H9 (cell line): Measurements from ENCODE around the gene EFHD2. TPM values are rescaled to one million over a fixed set of nuclear protein-coding genes. Genes with fewer than 3 reads are reported as not detected.

ENCODE experiments used
- DNase-seq: peaks from one replicate; pipeline ENCODE4 v3.0.0-alpha.2; 2017
- H2AFZ ChIP-seq: one replicate; pipeline ENCODE4 v1.6.1; 2013; ENCODE audit warnings: mild to moderate bottlenecking, low read length, control low read depth, moderate library complexity
- H2AK5ac ChIP-seq: 2 replicates; pipeline ENCODE4 v1.6.1; 2013; ENCODE audit warnings: low read length, control low read depth, mixed read lengths; ENCODE audit not compliant: insufficient read length
- H2BK120ac ChIP-seq: one replicate; pipeline ENCODE4 v1.6.1; 2013; ENCODE audit warnings: low read depth, mild to moderate bottlenecking, low read length, control low read depth, inconsistent platforms; ENCODE audit not compliant: poor library complexity, severe bottlenecking
- H2BK12ac ChIP-seq: 2 replicates; pipeline ENCODE4 v1.6.1; 2013; ENCODE audit warnings: low read length, control low read depth, mixed read lengths, low read depth; ENCODE audit not compliant: insufficient read length
- H2BK15ac ChIP-seq: 2 replicates; pipeline ENCODE4 v1.6.1; 2013; ENCODE audit warnings: low read depth, low read length, control low read depth
- H2BK20ac ChIP-seq: one replicate; pipeline ENCODE4 v1.6.1; 2013; ENCODE audit warnings: low read depth, mild to moderate bottlenecking, low read length, control low read depth, inconsistent platforms; ENCODE audit not compliant: poor library complexity, severe bottlenecking
- H2BK5ac ChIP-seq: 2 replicates; pipeline ENCODE4 v1.6.1; 2013; ENCODE audit warnings: low read length, control low read depth, mixed read lengths; ENCODE audit not compliant: insufficient read length
- H3K14ac ChIP-seq: 2 replicates; pipeline ENCODE4 v1.6.1; 2013; ENCODE audit warnings: low read length, control low read depth; ENCODE audit not compliant: insufficient read depth
- H3K18ac ChIP-seq: 2 replicates; pipeline ENCODE4 v1.6.1; 2013; ENCODE audit warnings: low read depth, mild to moderate bottlenecking, mixed read lengths, low read length, control low read depth; ENCODE audit not compliant: insufficient read length
- H3K23ac ChIP-seq: 2 replicates; pipeline ENCODE4 v1.6.1; 2013; ENCODE audit warnings: low read length, control low read depth, mixed read lengths, low read depth; ENCODE audit not compliant: insufficient read length
- H3K23me2 ChIP-seq: 2 replicates; pipeline ENCODE4 v1.6.1; 2013; ENCODE audit warnings: low read depth, mild to moderate bottlenecking, mixed read lengths, low read length, control low read depth; ENCODE audit not compliant: insufficient read length, poor library complexity, severe bottlenecking
- H3K27ac ChIP-seq: 2 replicates; pipeline ENCODE4 v1.5.1; 2013; ENCODE audit warnings: low read length, control low read depth, mixed read lengths, low read depth; ENCODE audit not compliant: insufficient read length
- H3K27me3 ChIP-seq: 2 replicates; pipeline ENCODE4 v1.6.1; 2013; ENCODE audit warnings: low read length, control low read depth, inconsistent platforms; ENCODE audit not compliant: insufficient read depth
- H3K4ac ChIP-seq: 2 replicates; pipeline ENCODE4 v1.6.1; 2013; ENCODE audit warnings: low read depth, mild to moderate bottlenecking, control low read depth, inconsistent platforms, low read length, moderate library complexity
- H3K4me1 ChIP-seq: 2 replicates; pipeline ENCODE4 v1.6.1; 2013; ENCODE audit warnings: low read length, control low read depth, inconsistent platforms; ENCODE audit not compliant: insufficient read depth
- H3K4me2 ChIP-seq: 2 replicates; pipeline ENCODE4 v1.6.1; 2013; ENCODE audit warnings: low read length, control low read depth, mixed read lengths; ENCODE audit not compliant: insufficient read length, insufficient read depth
- H3K56ac ChIP-seq: 2 replicates; pipeline ENCODE4 v1.6.1; 2013; ENCODE audit warnings: low read depth, mild to moderate bottlenecking, mixed read lengths, low read length, control low read depth; ENCODE audit not compliant: insufficient read length
- H3K79me1 ChIP-seq: 2 replicates; pipeline ENCODE4 v1.6.1; 2013; ENCODE audit warnings: low read depth, mild to moderate bottlenecking, moderate library complexity, low read length, control low read depth, inconsistent platforms; ENCODE audit not compliant: insufficient read depth, poor library complexity, severe bottlenecking
- H3K79me2 ChIP-seq: 2 replicates; pipeline ENCODE4 v1.6.1; 2013; ENCODE audit warnings: low read length, control low read depth, inconsistent platforms; ENCODE audit not compliant: insufficient read depth
- H3K9ac ChIP-seq: 2 replicates; pipeline ENCODE4 v1.6.1; 2013; ENCODE audit warnings: low read length, control low read depth, mixed read lengths; ENCODE audit not compliant: insufficient read length; ENCODE audit errors: extremely low read depth
- H3K9me3 ChIP-seq: one replicate; pipeline ENCODE4 v1.6.1; 2013; ENCODE audit warnings: low read depth, low read length, inconsistent platforms; ENCODE audit not compliant: control insufficient read depth
- H3T11ph ChIP-seq: one replicate; pipeline ENCODE4 v1.6.1; 2013; ENCODE audit warnings: mild to moderate bottlenecking, low read length, control low read depth, inconsistent platforms
- H4K20me1 ChIP-seq: one replicate; pipeline ENCODE4 v1.6.1; 2013; ENCODE audit not compliant: control insufficient read depth, insufficient read length, insufficient read depth
- H4K5ac ChIP-seq: 2 replicates; pipeline ENCODE4 v1.6.1; 2013; ENCODE audit warnings: low read depth, mild to moderate bottlenecking, mixed read lengths, low read length, control low read depth; ENCODE audit not compliant: insufficient read length
- H4K8ac ChIP-seq: replicated peaks from 2 replicates; pipeline ENCODE4 v1.6.1; 2013; ENCODE audit warnings: low read length, control low read depth, mixed read lengths, low read depth; ENCODE audit not compliant: insufficient read length
- H4K91ac ChIP-seq: 2 replicates; pipeline ENCODE4 v1.6.1; 2013; ENCODE audit warnings: low read depth, mild to moderate bottlenecking, moderate library complexity, mixed read lengths, low read length, control low read depth; ENCODE audit not compliant: insufficient read length
- H3K27ac Mint-ChIP-seq, 3 experiments: 2 replicates in 2 of 3; 3 replicates in 1 of 3; pipeline ENCODE4 v1.8.0; 2020 to 2021; ENCODE audit warnings: mixed read lengths in 3 of 3, mild to moderate bottlenecking in 1 of 3, moderate library complexity in 1 of 3
- H3K27me3 Mint-ChIP-seq: 2 replicates; pipeline ENCODE4 v1.8.0; 2021; ENCODE audit warnings: low read depth, mild to moderate bottlenecking, moderate library complexity, mixed read lengths
- H3K36me3 Mint-ChIP-seq, 3 experiments: 2 replicates in 2 of 3; 3 replicates in 1 of 3; pipeline ENCODE4 v1.8.0; 2020 to 2021; ENCODE audit warnings: low read depth in 3 of 3, mixed read lengths in 3 of 3; ENCODE audit not compliant: insufficient read depth in 1 of 3
- H3K4me1 Mint-ChIP-seq, 2 experiments: 2 replicates each; pipeline ENCODE4 v1.8.0; 2020; ENCODE audit warnings: mixed read lengths in 2 of 2
- H3K4me3 Mint-ChIP-seq, 2 experiments: 2 replicates in 1 of 2; 3 replicates in 1 of 2; pipeline ENCODE4 v1.8.0; 2020 to 2021; ENCODE audit warnings: mild to moderate bottlenecking in 2 of 2, mixed read lengths in 2 of 2, moderate library complexity in 1 of 2
- H3K9me3 Mint-ChIP-seq, 2 experiments: 2 replicates in 1 of 2; 3 replicates in 1 of 2; pipeline ENCODE4 v1.8.0; 2020; ENCODE audit warnings: mild to moderate bottlenecking in 2 of 2, mixed read lengths in 2 of 2, moderate library complexity in 1 of 2
- WGBS: extraction: QIAGEN DNeasy Blood & Tissue Kit; methylation state at CpG from one replicate; pipeline ENCODE4 v1.1.7; 2013; ENCODE audit warnings: missing lambda C conversion rate, low lambda C conversion rate, mixed read lengths; ENCODE audit not compliant: insufficient read length; ENCODE audit errors: extremely low coverage; 5-methylcytosine and 5-hydroxymethylcytosine counted together
- total RNA-seq: library from RNA; stranded (reverse); gene quantifications from 2 replicates; pipeline ENCODE4 v1.2.1, GENCODE V29; 2021
- TF ChIP-seq, protein P1 (sequence below): fragments of 200-600 bp; sonication (generic); conservative IDR thresholded peaks from 3 replicates; pipeline ENCODE4 v1.8.0; 2021; ENCODE audit warnings: antibody characterized with exemption, mild to moderate bottlenecking

EFHD2 gene
- total RNA-seq, 1 experiment from 2014 or later: 16.5 TPM

- H3K23me2 ChIP-seq: no peaks in the 10 kb centered on the region
- no peaks in the 10 kb centered on the region for H3K36me3 Mint-ChIP-seq
- no peak overlapping the region for H3K18ac ChIP-seq
- no peak overlapping the region for H2AFZ ChIP-seq
- H3K9me3 Mint-ChIP-seq: no peaks in the 10 kb centered on the region
- H3K23ac ChIP-seq: no peak overlapping the region
- TF ChIP-seq, protein P1, sequence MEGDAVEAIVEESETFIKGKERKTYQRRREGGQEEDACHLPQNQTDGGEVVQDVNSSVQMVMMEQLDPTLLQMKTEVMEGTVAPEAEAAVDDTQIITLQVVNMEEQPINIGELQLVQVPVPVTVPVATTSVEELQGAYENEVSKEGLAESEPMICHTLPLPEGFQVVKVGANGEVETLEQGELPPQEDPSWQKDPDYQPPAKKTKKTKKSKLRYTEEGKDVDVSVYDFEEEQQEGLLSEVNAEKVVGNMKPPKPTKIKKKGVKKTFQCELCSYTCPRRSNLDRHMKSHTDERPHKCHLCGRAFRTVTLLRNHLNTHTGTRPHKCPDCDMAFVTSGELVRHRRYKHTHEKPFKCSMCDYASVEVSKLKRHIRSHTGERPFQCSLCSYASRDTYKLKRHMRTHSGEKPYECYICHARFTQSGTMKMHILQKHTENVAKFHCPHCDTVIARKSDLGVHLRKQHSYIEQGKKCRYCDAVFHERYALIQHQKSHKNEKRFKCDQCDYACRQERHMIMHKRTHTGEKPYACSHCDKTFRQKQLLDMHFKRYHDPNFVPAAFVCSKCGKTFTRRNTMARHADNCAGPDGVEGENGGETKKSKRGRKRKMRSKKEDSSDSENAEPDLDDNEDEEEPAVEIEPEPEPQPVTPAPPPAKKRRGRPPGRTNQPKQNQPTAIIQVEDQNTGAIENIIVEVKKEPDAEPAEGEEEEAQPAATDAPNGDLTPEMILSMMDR: no peak
- H4K8ac ChIP-seq: no peak overlapping the region
- no peaks in the 10 kb centered on the region; the same call in none of the 2 replicates for H3K27me3 Mint-ChIP-seq
- no peak overlapping the region for H2AK5ac ChIP-seq
- no peak overlapping the region for H3K56ac ChIP-seq
- H3K4me1 ChIP-seq: no peaks in the 10 kb centered on the region
- H3K79me1 ChIP-seq: no peaks in the 10 kb centered on the region
- no peak overlapping the region for H2BK15ac ChIP-seq
- H3K4ac ChIP-seq: no peak overlapping the region
- no peak overlapping the region for H2BK20ac ChIP-seq
- WGBS: no CpG with 5 or more reads among the region's 5 CpGs
- no peak overlapping the region for H2BK12ac ChIP-seq
- no peak overlapping the region for H3K4me3 Mint-ChIP-seq
- no peaks in the 10 kb centered on the region for H3K79me2 ChIP-seq
- no peak overlapping the region for H4K91ac ChIP-seq
- H3K27ac ChIP-seq: no peak overlapping the region
- no peaks in the 10 kb centered on the region for H4K20me1 ChIP-seq
- DNase-seq: no peak
- H3K4me1 Mint-ChIP-seq: peaks cover 0 to 4% of the 10 kb centered on the region in 2 experiments; a peak in 2 of 4 replicates
- H3K9ac ChIP-seq: no peak overlapping the region
- H3K27ac Mint-ChIP-seq: no peak overlapping the region
- H3T11ph ChIP-seq: no peak overlapping the region
- no peak overlapping the region for H4K5ac ChIP-seq
- no peaks in the 10 kb centered on the region for H3K27me3 ChIP-seq
- no peak overlapping the region for H2BK5ac ChIP-seq
- no peak overlapping the region for H2BK120ac ChIP-seq
- no peaks in the 10 kb centered on the region for H3K9me3 ChIP-seq
- no peak overlapping the region for H3K14ac ChIP-seq
- no peak overlapping the region for H3K4me2 ChIP-seq
Measured at GRCh38 chr1:15477646-15478212, 68.0 kb downstream of the EFHD2 start.

Other genes with a start within 250 kb of the EFHD2 start
- gene FHAD1, start 162.7 kb upstream of the EFHD2 start, total RNA-seq: 1.2 and 1.9 TPM in 2 replicates
- not detected in 2 replicates for gene CTRC, start 28.6 kb downstream of the EFHD2 start, total RNA-seq
- gene CELA2A, start 46.8 kb downstream of the EFHD2 start, total RNA-seq: not detected in 2 replicates
- not detected in 2 replicates for gene CELA2B, start 66.2 kb downstream of the EFHD2 start, total RNA-seq
- 15.9 and 17.2 TPM in 2 replicates for gene CASP9, start 114.3 kb downstream of the EFHD2 start, total RNA-seq
- gene DNAJC16, start 117.0 kb downstream of the EFHD2 start, total RNA-seq: 20.7 and 22.1 TPM in 2 replicates
- 4.0 TPM in 2 replicates for gene AGMAT, start 175.2 kb downstream of the EFHD2 start, total RNA-seq
- 45.0 and 51.0 TPM in 2 replicates for gene DDI2, start 207.6 kb downstream of the EFHD2 start, total RNA-seq